CD14-positive monocyte (primary cell): ENCODE data around the gene CNNM1. TPM values are rescaled to one million over a fixed set of nuclear protein-coding genes. Genes with fewer than 3 reads are reported as not detected.

Experiments used
- DNase-seq, 3 donors: peaks; one replicate each; pipeline ENCODE4 v3.0.0-alpha.2; 2011 to 2022
- H2AFZ ChIP-seq: 2 replicates; pipeline ENCODE4 v1.6.0; 2012; ENCODE audit warnings: mild to moderate bottlenecking, low read depth, low read length, inconsistent platforms; ENCODE audit not compliant: insufficient read depth, poor library complexity, severe bottlenecking
- H3K27ac ChIP-seq, 2 donors: 1 replicate in 1 of 2; 2 replicates in 1 of 2; pipeline ENCODE4 v1.5.1; 2012 to 2013; ENCODE audit warnings: low read length in 2 of 2, control low read depth in 1 of 2, inconsistent platforms in 1 of 2, low read depth in 1 of 2, mild to moderate bottlenecking in 1 of 2
- H3K27me3 ChIP-seq, 2 donors: one replicate each; pipeline versions ENCODE4 v1.6.0 to v1.6.1; 2011 to 2013; ENCODE audit warnings: low read length in 2 of 2; ENCODE audit not compliant: control insufficient read depth in 2 of 2, insufficient read depth in 2 of 2
- H3K36me3 ChIP-seq, 2 donors: replicated peaks in 1 of 2; 1 replicate in 1 of 2; 2 replicates in 1 of 2; pipeline versions ENCODE4 v1.5.1 to v1.6.1; 2012 to 2013; ENCODE audit warnings: low read length in 2 of 2, control low read depth in 1 of 2, inconsistent platforms in 1 of 2, mild to moderate bottlenecking in 1 of 2; ENCODE audit not compliant: insufficient read depth in 2 of 2, control insufficient read depth in 1 of 2
- H3K4me1 ChIP-seq, 2 donors: 1 replicate in 1 of 2; 2 replicates in 1 of 2; pipeline versions ENCODE4 v1.5.1 to v1.6.1; 2012 to 2013; ENCODE audit warnings: low read length in 2 of 2, control low read depth in 1 of 2, inconsistent platforms in 1 of 2, mild to moderate bottlenecking in 1 of 2, moderate library complexity in 1 of 2; ENCODE audit not compliant: insufficient read depth in 2 of 2, control insufficient read depth in 1 of 2
- H3K4me2 ChIP-seq: replicated peaks from 2 replicates; pipeline ENCODE3; 2012; ENCODE audit warnings: low read length, moderate library complexity, mild to moderate bottlenecking; ENCODE audit not compliant: poor library complexity, severe bottlenecking; ENCODE audit errors: extremely low read depth
- H3K4me3 ChIP-seq, 3 experiments: fragments of 200-600 bp in 1 of 3; sonication (generic) in 1 of 3; replicated peaks in 1 of 3; 1 replicate in 2 of 3; 2 replicates in 1 of 3; pipeline ENCODE4 v1.5.1; 2011 to 2013; ENCODE audit warnings: low read length in 3 of 3, mild to moderate bottlenecking in 3 of 3, control low read depth in 2 of 3, low read depth in 2 of 3, inconsistent platforms in 1 of 3, moderate library complexity in 1 of 3
- H3K79me2 ChIP-seq: 2 replicates; pipeline ENCODE4 v1.6.0; 2012; ENCODE audit warnings: mild to moderate bottlenecking, control low read depth, inconsistent platforms, low read length, moderate library complexity; ENCODE audit not compliant: insufficient read depth
- H3K9ac ChIP-seq: 2 replicates; pipeline ENCODE4 v1.6.0; 2017; ENCODE audit warnings: low read length, mild to moderate bottlenecking; ENCODE audit not compliant: insufficient read depth, poor library complexity, severe bottlenecking
- H3K9me3 ChIP-seq, 2 donors: replicated peaks in 1 of 2; 1 replicate in 1 of 2; 2 replicates in 1 of 2; pipeline versions ENCODE4 v1.5.1 to v1.6.1; 2012 to 2013; ENCODE audit warnings: low read length in 2 of 2, control low read depth in 1 of 2; ENCODE audit not compliant: control insufficient read depth in 1 of 2, insufficient read depth in 1 of 2
- H4K20me1 ChIP-seq: 2 replicates; pipeline ENCODE4 v1.6.0; 2012; ENCODE audit warnings: mild to moderate bottlenecking, low read length, control low read depth, moderate library complexity; ENCODE audit not compliant: insufficient read depth
- H3K27ac Mint-ChIP-seq, 7 donors: one replicate each; pipeline ENCODE4 v1.8.0; 2020; ENCODE audit warnings: mild to moderate bottlenecking in 7 of 7, mixed read lengths in 7 of 7, moderate library complexity in 6 of 7, inconsistent platforms in 2 of 7
- H3K27me3 Mint-ChIP-seq, 3 donors: one replicate each; pipeline ENCODE4 v1.8.0; 2021 to 2022; ENCODE audit warnings: low read depth in 3 of 3, mild to moderate bottlenecking in 3 of 3, mixed read lengths in 3 of 3, moderate library complexity in 3 of 3, inconsistent platforms in 1 of 3
- H3K36me3 Mint-ChIP-seq, 2 donors: one replicate each; pipeline ENCODE4 v1.8.0; 2020; ENCODE audit warnings: mixed read lengths in 2 of 2, inconsistent platforms in 1 of 2, mild to moderate bottlenecking in 1 of 2
- H3K4me1 Mint-ChIP-seq: one replicate; pipeline ENCODE4 v1.8.0; 2020; ENCODE audit warnings: mild to moderate bottlenecking, mixed read lengths
- H3K4me3 Mint-ChIP-seq, 2 donors: one replicate each; pipeline ENCODE4 v1.8.0; 2020; ENCODE audit warnings: mild to moderate bottlenecking in 2 of 2, mixed read lengths in 2 of 2, moderate library complexity in 1 of 2
- H3K9me3 Mint-ChIP-seq, 7 donors: one replicate each; pipeline ENCODE4 v1.8.0; 2020 to 2022; ENCODE audit warnings: mixed read lengths in 7 of 7, mild to moderate bottlenecking in 6 of 7, moderate library complexity in 6 of 7, inconsistent platforms in 2 of 7
- CTCF ChIP-seq: fragments of 200-600 bp; IDR thresholded peaks from one replicate; pipeline ENCODE4 v1.8.0; 2022; ENCODE audit warnings: antibody characterized with exemption, mild to moderate bottlenecking
- WGBS: methylation state at CpG from one replicate; pipeline ENCODE4 v1.1.5; 2013; ENCODE audit warnings: missing lambda C conversion rate; ENCODE audit not compliant: insufficient coverage; 5-methylcytosine and 5-hydroxymethylcytosine counted together
- intact Hi-C, 2 donors: fragments of 100-400 bp; cut with micrococcal nuclease; formaldehyde crosslinking; loops; one replicate each; pipeline versions ENCODE4 v1.15.0 to v1.15.1; 2023
- polyA plus RNA-seq, 3 donors: library from polyadenylated mRNA; depleted of rRNA in 1 of 3; unstranded in 2 of 3; stranded (reverse) in 1 of 3; fragments of 300-500 nt in 2 of 3; fragments of >200 nt in 1 of 3; fragmentation: Illumina TruSeq in 2 of 3; gene quantifications; 1 replicate in 2 of 3; 2 replicates in 1 of 3; pipeline ENCODE4 v1.2.3, GENCODE V29; 2012 to 2021

Gene CNNM1
- polyA plus RNA-seq, 3 donors = not detected

GRCh38 chr10:99410876-99411275 lies 81.7 kb downstream of the CNNM1 start:
- Histone ChIP-seq H3K4me3 (no peak overlapping the region), H3K27ac (no peak overlapping the region), H3K4me2 (no peak overlapping the region), H3K36me3 (peaks cover 4 to 8% of the 10 kb centered on the region in 2 donors), H2AFZ (no peak overlapping the region), H3K79me2 (no peaks in the 10 kb centered on the region), H3K4me1 (no peaks in the 10 kb centered on the region), H3K27me3 (no peaks in the 10 kb centered on the region), H3K9me3 (no peaks in the 10 kb centered on the region), H3K9ac (no peak overlapping the region), H4K20me1 (no peaks in the 10 kb centered on the region)
- Mint-ChIP-seq H3K4me1 (no peaks in the 10 kb centered on the region), H3K4me3 (no peak overlapping the region), H3K9me3 (peaks cover 0 to 1% (median 0%) of the 10 kb centered on the region in 7 donors), H3K27ac (no peak overlapping the region), H3K27me3 (no peaks in the 10 kb centered on the region), H3K36me3 (peaks cover 10 to 27% of the 10 kb centered on the region in 2 donors)
- intact Hi-C loops = no loop called here
- no peak for TF ChIP-seq CTCF
- WGBS = 94% methylated on average over 2 of the region's 4 CpGs
- no peak for DNase-seq

- Mint-ChIP-seq H3K4me1 (no peaks in the 10 kb centered on the region), H3K27ac (no peak overlapping the region), H3K4me3 (no peak overlapping the region), H3K27me3 (no peaks in the 10 kb centered on the region), H3K9me3 (peaks cover 0 to 3% (median 1%) of the 10 kb centered on the region in 7 donors), H3K36me3 (peaks cover 8 to 25% of the 10 kb centered on the region in 2 donors)
- Histone ChIP-seq H3K4me2 (no peak overlapping the region), H3K4me1 (no peaks in the 10 kb centered on the region), H2AFZ (no peak overlapping the region), H4K20me1 (no peaks in the 10 kb centered on the region), H3K9ac (no peak overlapping the region), H3K36me3 (peaks cover 0 to under 1% of the 10 kb centered on the region in 2 donors), H3K27ac (no peak overlapping the region), H3K4me3 (no peak overlapping the region), H3K27me3 (no peaks in the 10 kb centered on the region), H3K9me3 (no peaks in the 10 kb centered on the region), H3K79me2 (no peaks in the 10 kb centered on the region)
- intact Hi-C loops = no loop called here
- DNase-seq = no peak
- TF ChIP-seq CTCF = no peak
- WGBS = no CpG with 5 or more reads among the region's 2 CpGs
These were observed 82.4 kb downstream of the CNNM1 start for GRCh38 chr10:99411546-99411945.
